RWPE2 (cell line): Measurements from ENCODE around the gene ATPAF1.

Experiments used
- ATAC-seq: fragments of 200-7000 bp; cut with Tn5 transposase; 3 replicates; pipeline ENCODE4 v1.9.1; 2021; ENCODE audit warnings: low read depth
- DNase-seq: peaks from one replicate; pipeline ENCODE4 v3.0.0-alpha.2; 2020; ENCODE audit warnings: low spot score
- H3K27ac ChIP-seq: fragments of 450-650 bp; 2 replicates; pipeline ENCODE4 v1.5.1; 2017; ENCODE audit warnings: mild to moderate bottlenecking; ENCODE audit not compliant: poor library complexity, severe bottlenecking
- H3K27me3 ChIP-seq: fragments of 250-450 bp; sonication (Bioruptor Pico); 2 replicates; pipeline ENCODE4 v1.5.1; 2021; ENCODE audit warnings: mild to moderate bottlenecking, moderate library complexity; ENCODE audit not compliant: insufficient read depth, poor library complexity, severe bottlenecking
- H3K36me3 ChIP-seq: fragments of 250-450 bp; sonication (Bioruptor Pico); 2 replicates; pipeline ENCODE4 v1.5.1; 2020; ENCODE audit warnings: low read depth, mild to moderate bottlenecking, moderate library complexity
- H3K4me1 ChIP-seq: fragments of 250-450 bp; sonication (Bioruptor Pico); 2 replicates; pipeline ENCODE4 v1.5.1; 2021; ENCODE audit warnings: mild to moderate bottlenecking, moderate library complexity; ENCODE audit not compliant: insufficient read depth, poor library complexity, severe bottlenecking
- H3K4me3 ChIP-seq: fragments of 250-450 bp; sonication (Bioruptor Pico); 2 replicates; pipeline ENCODE4 v1.5.1; 2021; ENCODE audit warnings: mild to moderate bottlenecking, moderate library complexity; ENCODE audit not compliant: severe bottlenecking
- H3K9me3 ChIP-seq: fragments of 250-450 bp; sonication (Bioruptor Pico); 2 replicates; pipeline ENCODE4 v1.5.1; 2021; ENCODE audit warnings: mild to moderate bottlenecking, moderate library complexity; ENCODE audit not compliant: severe bottlenecking
- CTCF ChIP-seq: fragments of 450-650 bp; IDR thresholded peaks from one replicate; pipeline ENCODE4 v1.5.1; 2017; ENCODE audit warnings: mild to moderate bottlenecking, moderate library complexity; ENCODE audit not compliant: poor library complexity, severe bottlenecking

ATPAF1 gene

GRCh38 chr1:46616277-46617107 is 51.7 kb downstream of the ATPAF1 start, which contains the start of gene MOB3C:
Gene MOB3C (minus strand): TSS chr1:46616811. CDS start chr1:46613321, 3,490 bp downstream.
- peak within 1 kb of the TSS; percentile 83 for H3K27ac ChIP-seq
- no peaks in the 10 kb centered on the region for H3K27me3 ChIP-seq
- H3K36me3 ChIP-seq, result peaks cover 5% of the 10 kb centered on the region
- no peaks in the 10 kb centered on the region for H3K9me3 ChIP-seq
- DNase-seq, result no peak
- TF ChIP-seq CTCF, result no peak
- peaks cover 36% of the 10 kb centered on the region for H3K4me1 ChIP-seq
- H3K4me3 ChIP-seq, result peak within 1 kb of the TSS; percentile 88
- ATAC-seq, result peak; percentile 60

DNA sequence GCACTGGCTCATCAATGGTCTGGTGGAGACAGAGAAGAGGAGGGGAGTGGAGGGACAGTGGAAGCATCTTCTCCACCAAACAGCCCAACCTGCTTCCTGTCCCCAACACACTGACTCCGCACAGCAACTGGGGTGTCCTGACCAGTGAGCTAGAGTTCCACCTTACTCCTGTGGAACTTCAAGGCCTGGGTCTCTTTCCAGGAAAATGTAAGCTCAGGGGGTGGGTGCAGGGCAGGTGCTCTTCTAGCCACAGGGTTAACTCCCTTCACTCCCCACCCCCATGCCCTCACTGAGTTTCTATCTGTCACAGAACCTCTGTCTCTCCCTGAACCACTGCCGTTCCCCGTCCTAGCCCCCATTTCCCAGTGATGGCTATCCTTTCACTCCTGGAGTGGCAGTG is 52.4 kb downstream of the ATPAF1 start:
- peaks cover 13% of the 10 kb centered on the region for H3K36me3 ChIP-seq
- peak overlapping the region; percentile 88 for H3K4me3 ChIP-seq
- no peak for DNase-seq
- no peaks in the 10 kb centered on the region for H3K9me3 ChIP-seq
- H3K27ac ChIP-seq, result peak overlapping the region; percentile 83
- H3K27me3 ChIP-seq, result no peaks in the 10 kb centered on the region
- H3K4me1 ChIP-seq, result peaks cover 43% of the 10 kb centered on the region
- no peak for TF ChIP-seq CTCF
- no peak for ATAC-seq

DNA sequence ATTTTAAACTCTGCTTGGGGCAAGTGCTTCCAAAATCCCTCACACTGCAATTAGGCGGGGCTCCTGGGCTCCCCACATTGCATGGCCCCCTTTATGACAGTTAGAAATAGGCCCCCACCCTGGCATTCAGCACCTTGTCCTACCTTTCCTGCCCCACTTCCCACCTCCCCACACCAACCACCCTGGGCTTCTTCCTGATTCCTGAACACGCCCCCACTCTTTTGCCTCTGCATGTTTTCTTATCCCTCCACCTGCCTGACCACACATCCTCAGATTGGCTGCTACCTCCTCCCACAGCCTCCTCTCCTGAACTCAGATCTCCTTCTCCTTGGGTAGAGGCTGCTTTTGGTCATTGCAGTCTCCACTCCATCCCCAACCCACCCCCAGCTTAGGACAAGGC is 53.1 kb downstream of the ATPAF1 start:
- no peaks in the 10 kb centered on the region for H3K9me3 ChIP-seq
- peaks cover 47% of the 10 kb centered on the region for H3K4me1 ChIP-seq
- ATAC-seq (no peak), DNase-seq (no peak)
- H3K27ac ChIP-seq, result peak overlapping the region; percentile 83
- no peak for TF ChIP-seq CTCF
- H3K36me3 ChIP-seq, result peaks cover 15% of the 10 kb centered on the region
- H3K4me3 ChIP-seq, result no peak overlapping the region
- no peaks in the 10 kb centered on the region for H3K27me3 ChIP-seq

DNA sequence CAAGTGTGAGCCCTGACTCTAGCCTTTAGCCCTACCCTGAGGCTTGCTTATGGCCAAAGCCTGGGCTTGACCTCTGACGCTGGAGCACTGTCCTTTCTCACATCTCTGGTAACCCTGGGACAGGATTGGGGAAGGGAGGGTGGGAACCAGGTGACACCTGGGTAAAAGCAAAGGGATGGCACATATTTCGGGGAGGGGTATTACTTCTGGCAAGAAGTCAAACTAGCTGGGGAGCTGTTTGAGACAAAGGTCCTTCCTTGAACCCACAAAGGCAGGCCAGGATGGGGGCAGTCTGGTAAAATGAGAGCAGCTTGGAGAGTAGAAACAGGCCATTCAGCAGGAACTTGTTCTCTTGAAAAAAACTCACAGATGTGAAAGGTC is 53.6 kb downstream of the ATPAF1 start:
- no peaks in the 10 kb centered on the region for H3K27me3 ChIP-seq
- no peak for ATAC-seq
- no peak overlapping the region for H3K4me3 ChIP-seq
- peaks cover 19% of the 10 kb centered on the region for H3K36me3 ChIP-seq
- peaks cover 47% of the 10 kb centered on the region for H3K4me1 ChIP-seq
- peak overlapping the region; percentile 83 for H3K27ac ChIP-seq
- no peaks in the 10 kb centered on the region for H3K9me3 ChIP-seq
- TF ChIP-seq CTCF, result no peak
- DNase-seq, result no peak
